ENCODE data around the gene PCDH9.

- no peak for TF ChIP-seq CTCF (conservative IDR thresholded peaks at IDR 0.05; ENCODE audit: low read length)
- TF ChIP-seq EZH2phosphoT487 (IDR thresholded peaks at IDR 0.05; ENCODE audit: borderline replicate concordance), result no peak
Measured at GRCh38 chr13:67221630-67222226, 8.4 kb downstream of the PCDH9 start.

Measured in Loucy (cell line).